GM18868 (cell line): ENCODE data around the gene GNB1.
A peak's percentile ranks its signal among the peaks of the same experiment; 100 is the strongest.
"Not testable (repeated sequence)": the region's sequence is repeated elsewhere in the genome, so short reads cannot be mapped to it uniquely, and the experiment has no call there.

Experiments used
- ATAC-seq: cut with Tn5 transposase; IDR thresholded peaks from one replicate; pipeline ENCODE4 v1.9.1; 2021; ENCODE audit warnings: mild to moderate bottlenecking, moderate library complexity; ENCODE audit not compliant: unreplicated experiment

The GNB1 gene

DNA sequence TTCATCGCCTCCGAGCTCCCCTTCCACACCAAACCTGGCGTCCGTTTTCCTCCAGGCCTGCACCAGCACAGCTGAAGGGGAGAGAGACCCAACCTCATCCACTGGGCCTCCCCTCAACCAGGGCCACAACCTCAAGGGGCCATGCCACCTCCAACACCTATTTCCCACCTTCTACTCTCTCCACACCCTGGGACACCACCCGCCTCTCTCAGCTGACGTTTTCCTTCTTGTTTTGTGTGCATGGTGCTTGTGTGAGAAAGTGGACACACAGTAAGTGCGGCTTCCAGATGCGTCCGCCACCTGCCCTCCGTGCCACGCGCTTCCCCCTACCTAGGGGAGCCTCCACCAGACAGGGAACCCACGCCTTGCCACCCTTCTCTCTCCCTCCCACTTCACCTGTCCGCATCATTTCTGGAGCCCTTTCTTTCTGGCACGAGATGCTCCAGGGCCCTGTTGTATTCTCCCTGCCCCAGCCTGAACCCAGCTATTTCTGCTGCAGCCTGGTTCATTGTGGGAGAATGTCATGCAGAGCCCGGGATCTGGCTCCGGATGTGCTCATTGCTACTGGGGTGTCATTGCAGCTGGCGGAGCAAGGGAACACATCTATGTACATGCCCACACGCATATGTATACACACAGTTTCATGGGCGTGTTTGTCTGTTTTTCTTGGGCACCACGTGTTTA, 1.3 kb upstream of the GNB1 start:
- no peak for ATAC-seq

- ATAC-seq: peak; percentile 22
Observed at GRCh38 chr1:1891349-1892078, 627 bp upstream of the GNB1 start.

DNA sequence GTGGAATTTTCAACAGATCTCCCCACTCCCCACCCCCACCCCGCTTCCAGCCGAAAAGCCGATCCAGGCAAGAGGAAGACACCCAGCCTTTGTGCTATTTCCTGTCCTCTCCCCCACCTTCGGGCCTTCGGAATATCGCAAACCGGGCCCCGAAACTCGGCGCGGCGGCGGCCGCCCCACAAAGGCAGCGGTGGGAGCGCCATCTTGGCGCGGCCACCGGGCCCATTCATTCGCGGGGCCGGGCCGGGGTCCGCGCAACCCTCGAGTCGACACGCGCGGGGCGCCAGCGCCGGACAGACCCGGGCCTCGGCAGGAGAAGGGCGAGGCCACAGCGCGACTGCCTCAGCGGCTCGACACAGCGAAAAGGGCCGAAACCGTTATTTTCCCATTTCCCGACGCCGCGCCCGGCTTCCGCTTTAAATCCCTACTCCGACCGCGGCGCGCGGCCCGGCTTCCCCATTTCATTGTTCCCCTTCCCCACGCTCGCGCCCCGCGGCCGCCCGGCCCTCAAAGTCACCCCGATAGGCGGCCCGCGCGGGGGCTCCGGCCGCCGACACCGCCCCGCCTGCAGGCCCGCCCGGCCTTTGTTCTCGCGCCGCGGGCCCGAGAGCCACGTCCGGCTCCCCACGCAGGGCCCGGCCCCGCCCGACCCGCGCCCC, 911 bp downstream of the GNB1 start:
- ATAC-seq: peak; percentile 28

DNA sequence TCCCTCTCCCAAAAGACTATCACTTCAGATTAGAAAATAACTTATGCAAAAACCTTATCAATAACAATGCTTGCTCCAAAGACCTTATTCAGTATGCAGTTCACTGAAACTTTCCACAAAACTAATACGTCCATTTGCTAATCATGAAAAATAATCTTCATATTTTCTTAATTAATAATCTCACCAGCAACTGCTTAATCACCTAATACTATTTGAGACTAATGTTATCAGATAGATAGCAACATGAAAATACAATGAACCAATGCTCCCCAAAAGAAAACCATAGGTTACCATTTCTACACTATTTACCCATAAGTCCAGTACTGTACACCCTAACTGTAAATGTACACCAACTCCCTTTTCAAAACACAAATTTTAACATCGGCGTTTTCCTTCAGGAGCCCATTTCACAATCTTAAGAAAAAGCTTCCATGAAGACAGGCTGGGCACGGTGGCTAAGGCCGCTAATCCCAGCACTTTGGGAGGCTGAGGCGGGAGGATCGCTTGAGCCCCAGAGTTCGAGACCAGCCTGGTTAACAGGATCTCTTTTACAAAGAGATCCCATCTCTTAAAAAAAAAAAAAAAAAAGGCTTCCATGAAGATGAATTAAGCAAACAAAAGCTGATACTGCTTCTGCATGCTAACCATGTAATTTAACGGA, 1.7 kb downstream of the GNB1 start:
- no peak for ATAC-seq

DNA sequence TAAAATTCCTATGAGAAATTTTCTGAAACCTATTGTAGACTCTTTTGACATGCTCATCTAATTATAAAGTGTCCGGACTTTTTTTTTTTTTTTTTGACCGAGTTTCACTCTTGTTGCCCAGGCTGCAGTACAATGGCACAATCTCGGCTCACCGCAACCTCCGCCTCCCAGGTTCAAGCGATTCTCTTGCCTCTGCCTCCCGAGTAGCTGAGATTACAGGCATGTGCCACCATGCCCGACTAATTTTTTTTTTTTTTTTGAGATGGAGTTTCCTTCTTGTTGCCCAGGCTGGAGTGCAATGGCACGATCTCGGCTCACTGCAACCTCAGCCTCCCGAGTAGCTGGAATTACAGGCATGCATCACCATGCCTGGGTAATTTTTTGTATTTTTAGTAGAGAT, 7.0 kb downstream of the GNB1 start:
- not testable (repeated sequence) for ATAC-seq

GRCh38 chr1:1883092-1883873, 7.6 kb downstream of the GNB1 start:
- ATAC-seq: no peak

- ATAC-seq: no peak
Observed at GRCh38 chr1:1881727-1882126, 9.2 kb downstream of the GNB1 start.

GRCh38 chr1:1880617-1881312, 10.1 kb downstream of the GNB1 start:
- no peak for ATAC-seq

GRCh38 chr1:1879942-1880341, 10.9 kb downstream of the GNB1 start:
- ATAC-seq: no peak

- no peak for ATAC-seq
Observed at GRCh38 chr1:1877865-1878436, 12.9 kb downstream of the GNB1 start.

GRCh38 chr1:1876335-1876930, 14.5 kb downstream of the GNB1 start:
- no peak for ATAC-seq

DNA sequence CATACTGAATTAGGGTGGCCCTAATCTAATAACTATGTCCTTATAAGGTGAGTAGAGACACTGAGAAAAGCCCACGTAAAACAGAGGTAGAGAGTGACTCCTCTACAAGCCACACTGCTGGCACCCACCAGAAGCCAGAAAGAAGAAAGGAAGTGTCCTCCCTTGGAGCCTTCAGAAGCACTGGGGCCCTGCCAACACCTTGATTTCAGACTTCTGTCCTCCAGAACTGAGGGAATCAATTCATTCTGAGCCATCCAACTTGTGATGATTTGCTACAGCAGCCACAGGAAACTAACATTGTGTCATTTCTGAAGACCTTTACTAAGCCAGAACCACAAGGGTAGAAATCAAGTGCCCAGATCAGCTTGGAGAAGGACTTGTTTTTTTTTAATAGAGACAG, 15.0 kb downstream of the GNB1 start:
- ATAC-seq: no peak

- no peak for ATAC-seq
Observed at GRCh38 chr1:1874901-1875300, 16.0 kb downstream of the GNB1 start.

DNA sequence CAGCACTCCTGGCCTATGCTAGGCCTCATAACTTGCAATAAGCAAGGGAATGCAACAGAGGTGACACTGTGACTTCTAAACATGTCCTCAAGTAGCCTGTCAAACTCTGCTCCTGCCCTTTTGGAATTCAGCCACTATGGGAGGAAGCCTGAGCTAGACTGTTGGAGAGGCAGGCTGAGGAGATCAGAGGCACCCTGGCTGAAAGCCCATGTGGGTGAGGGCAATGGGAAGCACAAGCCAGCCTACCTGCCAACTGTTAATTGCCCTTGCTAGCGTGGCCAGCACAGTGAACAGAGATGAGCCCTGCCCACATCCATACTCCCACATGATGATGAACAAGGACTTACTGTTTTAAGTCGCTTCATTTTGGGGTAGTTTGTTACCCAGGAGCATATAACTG, 17.7 kb downstream of the GNB1 start:
- ATAC-seq: no peak

DNA sequence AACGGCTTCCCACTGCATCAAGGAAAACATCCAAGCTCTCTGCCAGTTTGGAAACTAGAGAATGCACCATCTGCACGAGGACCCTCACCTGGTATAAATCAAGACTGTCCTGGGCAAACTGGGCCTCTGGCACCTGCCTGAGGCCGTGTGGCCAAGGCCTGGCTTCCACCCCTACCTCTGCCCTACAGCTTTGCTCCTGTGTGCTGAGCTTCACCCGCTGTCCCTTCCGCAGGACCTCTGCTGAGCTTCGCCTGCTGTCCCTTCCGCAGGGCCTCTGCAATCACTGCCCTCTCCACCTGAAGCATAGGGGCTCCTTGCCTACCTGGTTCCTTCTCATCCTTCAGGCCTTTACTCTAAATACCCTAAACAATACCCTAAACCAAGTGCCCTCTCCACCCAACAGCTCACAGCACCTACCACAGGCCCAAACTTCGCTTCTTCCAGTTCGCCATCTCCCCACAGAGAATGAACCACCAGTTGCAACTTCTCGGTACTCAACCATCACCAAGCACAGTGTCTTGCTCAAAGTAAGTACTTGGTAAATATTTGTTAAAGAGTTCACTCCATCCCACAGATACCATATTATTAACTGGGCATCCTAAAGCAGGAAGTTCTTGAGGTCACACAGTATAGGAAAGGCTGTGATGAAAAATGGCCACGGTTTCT, 18.4 kb downstream of the GNB1 start:
- no peak for ATAC-seq

DNA sequence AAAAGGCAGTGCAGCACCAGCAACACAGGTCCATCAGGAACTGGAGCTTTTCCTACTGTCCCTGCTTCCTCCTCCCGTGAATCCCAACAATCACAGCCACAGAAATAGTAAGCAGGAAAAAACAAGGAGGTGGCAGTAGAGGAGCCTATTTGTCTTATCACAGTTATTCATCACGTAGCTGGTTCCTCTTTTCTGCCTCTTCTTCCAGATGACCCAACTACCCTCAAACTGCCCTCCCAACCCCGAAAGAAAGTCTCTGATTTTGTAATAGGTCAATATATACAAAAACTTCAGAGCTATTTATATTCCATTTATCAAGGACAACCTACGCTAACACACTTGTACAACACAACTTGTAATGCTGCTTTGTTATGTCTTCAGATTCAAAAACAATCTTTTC, 21.4 kb downstream of the GNB1 start:
- no peak for ATAC-seq

DNA sequence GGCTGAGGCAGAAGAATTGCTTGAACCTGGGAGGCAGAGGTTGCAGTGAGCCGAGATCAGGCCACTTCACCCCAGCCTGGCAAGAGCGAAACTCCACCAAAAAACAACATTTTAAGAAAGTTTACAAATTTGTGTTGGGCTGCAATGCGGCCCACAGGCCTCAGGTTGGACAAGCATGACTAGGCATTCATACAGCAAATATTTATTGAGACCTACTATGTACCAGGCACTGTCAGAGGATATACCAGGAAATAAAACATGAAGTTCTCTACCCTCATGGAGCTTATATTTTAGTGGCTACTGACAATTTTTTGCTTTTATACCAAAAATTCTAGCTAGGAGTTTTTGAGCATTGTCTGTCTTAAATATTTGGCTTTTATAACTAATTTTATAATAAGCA, 23.7 kb downstream of the GNB1 start:
- no peak for ATAC-seq

DNA sequence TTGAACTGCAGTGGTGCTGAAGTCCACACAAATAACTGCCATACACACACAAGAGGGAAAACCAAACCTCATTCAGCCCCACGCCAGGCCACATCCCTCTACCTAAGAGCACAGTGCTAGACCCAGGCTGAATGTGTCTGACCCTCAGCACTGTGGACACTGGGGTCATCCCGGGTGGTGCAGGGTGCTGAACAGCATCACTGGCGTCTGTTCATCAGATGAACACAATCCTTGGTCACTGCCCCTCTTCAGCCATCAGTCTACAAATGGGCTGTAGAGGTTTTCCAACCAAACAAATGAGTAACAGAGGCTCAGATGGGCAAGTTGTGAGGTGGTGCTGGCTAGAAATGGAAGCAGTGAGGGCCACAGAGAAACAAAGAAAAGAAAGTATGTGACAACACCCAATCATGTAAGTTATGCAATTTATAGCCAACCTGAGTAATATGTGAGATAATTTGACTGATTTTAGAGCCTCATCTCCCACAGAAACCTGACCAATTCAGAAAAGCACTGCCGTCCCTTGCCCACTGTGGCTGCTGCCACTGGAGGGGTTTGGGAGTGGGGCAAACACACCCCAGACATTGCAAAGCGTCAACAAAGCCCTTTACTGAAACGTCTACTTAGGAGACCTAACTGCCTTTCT, 27.9 kb downstream of the GNB1 start:
- no peak for ATAC-seq
